IPS-18c (cell line): ENCODE measurements around the gene DNASE2B.
"Not testable (repeated sequence)": the region's sequence is repeated elsewhere in the genome, so short reads cannot be mapped to it uniquely, and the experiment has no call there.

Source experiments
- H3K4me3 ChIP-seq: 2 replicates; pipeline ENCODE4 v1.7.0; 2013; ENCODE audit warnings: low read depth, mild to moderate bottlenecking, low read length, moderate library complexity; ENCODE audit not compliant: insufficient read depth
- H3K9me3 ChIP-seq: one replicate; pipeline ENCODE4 v1.6.1; 2013; ENCODE audit warnings: mild to moderate bottlenecking, low read length, moderate library complexity; ENCODE audit not compliant: control insufficient read depth, insufficient read depth

DNASE2B gene

GRCh38 chr1:84433258-84434080, 35.2 kb downstream of the DNASE2B start:
- no peaks in the 10 kb centered on the region for H3K9me3 ChIP-seq
- H3K4me3 ChIP-seq, result no peak overlapping the region

GRCh38 chr1:84434081-84434769, 35.9 kb downstream of the DNASE2B start:
- Histone ChIP-seq H3K9me3 (no peaks in the 10 kb centered on the region), H3K4me3 (no peak overlapping the region)

- H3K4me3 ChIP-seq, result no peak overlapping the region
Observed at GRCh38 chr1:84434801-84435549, 36.7 kb downstream of the DNASE2B start.

GRCh38 chr1:84436876-84437655, 38.8 kb downstream of the DNASE2B start:
- H3K4me3 ChIP-seq, result no peak overlapping the region
- no peaks in the 10 kb centered on the region for H3K9me3 ChIP-seq

More at GRCh38 chr1:84434801-84435549, 36.7 kb downstream of the DNASE2B start:
- H3K9me3 ChIP-seq, result no peaks in the 10 kb centered on the region

- H3K4me3 ChIP-seq, result no peak overlapping the region
- no peaks in the 10 kb centered on the region for H3K9me3 ChIP-seq
Observed at GRCh38 chr1:84442256-84442655, 44.0 kb downstream of the DNASE2B start.

- H3K9me3 ChIP-seq, H3K4me3 ChIP-seq: not testable (repeated sequence)
Observed at GRCh38 chr1:84442747-84443646, 44.7 kb downstream of the DNASE2B start.

- not testable (repeated sequence) for H3K4me3 ChIP-seq, H3K9me3 ChIP-seq
Observed at GRCh38 chr1:84448704-84449103, 50.4 kb downstream of the DNASE2B start.

GRCh38 chr1:84450910-84451309, 52.6 kb downstream of the DNASE2B start:
- no peak overlapping the region for H3K4me3 ChIP-seq
- H3K9me3 ChIP-seq, result no peaks in the 10 kb centered on the region

GRCh38 chr1:84452436-84452835, 54.2 kb downstream of the DNASE2B start:
- H3K4me3 ChIP-seq, result no peak overlapping the region
- no peaks in the 10 kb centered on the region for H3K9me3 ChIP-seq

- Histone ChIP-seq H3K4me3 (no peak overlapping the region), H3K9me3 (no peaks in the 10 kb centered on the region)
Observed at GRCh38 chr1:84462118-84462517, 63.8 kb downstream of the DNASE2B start.
